Mesenchymal stem cell (in vitro differentiated cells and primary cell): ENCODE results near the gene C6orf132.

Experiments
- DNase-seq: peaks from one replicate; pipeline ENCODE4 v3.0.0-alpha.2; 2013
- H2AFZ ChIP-seq: one replicate; pipeline ENCODE4 v1.6.1; 2013; ENCODE audit warnings: low read depth, mild to moderate bottlenecking, control low read depth, inconsistent platforms, low read length, moderate library complexity
- H2AK5ac ChIP-seq: 2 replicates; pipeline ENCODE4 v1.6.1; 2013; ENCODE audit warnings: low read length, moderate library complexity, mild to moderate bottlenecking, inconsistent platforms; ENCODE audit not compliant: severe bottlenecking
- H2BK120ac ChIP-seq: one replicate; pipeline ENCODE4 v1.6.1; 2013; ENCODE audit warnings: low read depth, mild to moderate bottlenecking, inconsistent platforms, low read length, moderate library complexity
- H2BK12ac ChIP-seq, 2 experiments: one replicate each; pipeline ENCODE4 v1.6.1; 2013; ENCODE audit warnings: inconsistent platforms in 2 of 2, low read length in 2 of 2, mild to moderate bottlenecking in 2 of 2, moderate library complexity in 2 of 2, control low read depth in 1 of 2
- H2BK15ac ChIP-seq: one replicate; pipeline ENCODE4 v1.6.1; 2013; ENCODE audit warnings: mild to moderate bottlenecking, low read depth, inconsistent platforms; ENCODE audit not compliant: poor library complexity, severe bottlenecking
- H2BK5ac ChIP-seq: 2 replicates; pipeline ENCODE4 v1.6.1; 2013; ENCODE audit warnings: low read depth, mild to moderate bottlenecking, low read length, control low read depth, inconsistent platforms; ENCODE audit not compliant: poor library complexity, severe bottlenecking
- H3K14ac ChIP-seq, 2 experiments: one replicate each; pipeline ENCODE4 v1.6.1; 2013; ENCODE audit warnings: inconsistent platforms in 2 of 2, low read length in 2 of 2, control low read depth in 1 of 2, mild to moderate bottlenecking in 1 of 2, moderate library complexity in 1 of 2
- H3K18ac ChIP-seq, 2 experiments: one replicate each; pipeline ENCODE4 v1.6.1; 2013; ENCODE audit warnings: inconsistent platforms in 2 of 2, low read length in 2 of 2, control low read depth in 1 of 2, low read depth in 1 of 2, mild to moderate bottlenecking in 1 of 2
- H3K23ac ChIP-seq, 2 experiments: one replicate each; pipeline ENCODE4 v1.6.1; 2013; ENCODE audit warnings: inconsistent platforms in 2 of 2, low read length in 2 of 2, mild to moderate bottlenecking in 2 of 2, moderate library complexity in 2 of 2, control low read depth in 1 of 2
- H3K27ac ChIP-seq: 2 replicates; pipeline ENCODE4 v1.5.1; 2013; ENCODE audit warnings: mild to moderate bottlenecking, moderate library complexity, low read length, control low read depth, inconsistent platforms; ENCODE audit not compliant: poor library complexity, severe bottlenecking
- H3K27me3 ChIP-seq, 2 experiments: 2 replicates each; pipeline versions ENCODE4 v1.6.1 to v1.7.0; 2013; ENCODE audit warnings: low read length in 2 of 2, mild to moderate bottlenecking in 2 of 2, moderate library complexity in 2 of 2, control low read depth in 1 of 2, inconsistent platforms in 1 of 2; ENCODE audit not compliant: control insufficient read depth in 1 of 2, insufficient read depth in 1 of 2
- H3K36me3 ChIP-seq, 2 experiments: 2 replicates each; pipeline versions ENCODE4 v1.6.1 to v1.7.0; 2013; ENCODE audit warnings: low read length in 2 of 2, control low read depth in 1 of 2, inconsistent platforms in 1 of 2, low read depth in 1 of 2, mild to moderate bottlenecking in 1 of 2; ENCODE audit not compliant: insufficient read depth in 2 of 2, control insufficient read depth in 1 of 2
- H3K4ac ChIP-seq, 2 experiments: one replicate each; pipeline ENCODE4 v1.6.1; 2013; ENCODE audit warnings: inconsistent platforms in 2 of 2, low read length in 2 of 2, mild to moderate bottlenecking in 2 of 2, moderate library complexity in 2 of 2, control low read depth in 1 of 2, low read depth in 1 of 2
- H3K4me1 ChIP-seq: 2 replicates; pipeline ENCODE4 v1.6.1; 2013; ENCODE audit warnings: low read depth, low read length, control low read depth; ENCODE audit not compliant: control insufficient read depth, insufficient read depth
- H3K4me2 ChIP-seq: 2 replicates; pipeline ENCODE4 v1.6.1; 2013; ENCODE audit warnings: low read length, mild to moderate bottlenecking, inconsistent platforms; ENCODE audit not compliant: poor library complexity, severe bottlenecking
- H3K4me3 ChIP-seq, 2 experiments: 2 replicates each; pipeline versions ENCODE4 v1.5.1 to v1.7.0; 2013; ENCODE audit warnings: low read length in 2 of 2, mild to moderate bottlenecking in 2 of 2, control low read depth in 1 of 2, low read depth in 1 of 2; ENCODE audit not compliant: insufficient read depth in 1 of 2
- H3K79me1 ChIP-seq: replicated peaks from 2 replicates; pipeline ENCODE4 v1.6.1; 2013; ENCODE audit warnings: mild to moderate bottlenecking, control low read depth, low read length, inconsistent platforms; ENCODE audit not compliant: poor library complexity, severe bottlenecking
- H3K9ac ChIP-seq: 2 replicates; pipeline ENCODE4 v1.7.0; 2013; ENCODE audit warnings: mild to moderate bottlenecking, low read length, moderate library complexity
- H3K9me3 ChIP-seq: 2 replicates; pipeline ENCODE4 v1.7.0; 2013; ENCODE audit warnings: mild to moderate bottlenecking, low read length; ENCODE audit not compliant: control insufficient read depth
- H4K8ac ChIP-seq: one replicate; pipeline ENCODE4 v1.6.1; 2013; ENCODE audit warnings: inconsistent platforms, mild to moderate bottlenecking, low read length, moderate library complexity
- H4K91ac ChIP-seq: one replicate; pipeline ENCODE4 v1.6.1; 2013; ENCODE audit warnings: mild to moderate bottlenecking, low read length, inconsistent platforms
- WGBS: methylation state at CpG from one replicate; pipeline ENCODE4 v1.1.7; 2013; ENCODE audit warnings: mixed read lengths; 5-methylcytosine and 5-hydroxymethylcytosine counted together

Gene C6orf132

GRCh38 chr6:42136508-42137193 is 5.8 kb downstream of the C6orf132 start:
- no peak overlapping the region for H2BK15ac ChIP-seq
- H3K4me1 ChIP-seq, result peaks cover 43% of the 10 kb centered on the region
- H2AK5ac ChIP-seq, result peak overlapping the region; percentile 86
- H3K4me2 ChIP-seq, result no peak overlapping the region
- H2BK120ac ChIP-seq, result no peak overlapping the region
- H3K4me3 ChIP-seq, result peak overlapping the region in 1 of 2 experiments; percentile 28
- H2BK5ac ChIP-seq, result no peak overlapping the region
- H4K91ac ChIP-seq, result peak overlapping the region; percentile 0
- peaks cover 15% of the 10 kb centered on the region for H3K79me1 ChIP-seq
- H3K4ac ChIP-seq, result peak overlapping the region in 1 of 2 experiments; percentile 40
- no peaks in the 10 kb centered on the region for H3K27me3 ChIP-seq
- DNase-seq, result peak; percentile 71
- peaks cover 0 to 3% of the 10 kb centered on the region in 2 experiments for H3K36me3 ChIP-seq
- H2BK12ac ChIP-seq, result peak overlapping the region in 1 of 2 experiments; percentile 4
- H2AFZ ChIP-seq, result peak overlapping the region; percentile 8
- H3K27ac ChIP-seq, result peak overlapping the region; percentile 66
- peak overlapping the region in 1 of 2 experiments; percentile 1 for H3K14ac ChIP-seq
- no peak overlapping the region for H3K23ac ChIP-seq
- H3K9ac ChIP-seq, result peak overlapping the region; percentile 55
- H3K18ac ChIP-seq, result peak overlapping the region; percentile 22 to 59
- 19% methylated on average over 14 of the region's 14 CpGs for WGBS
- H3K9me3 ChIP-seq, result no peaks in the 10 kb centered on the region
- peak overlapping the region; percentile 30 for H4K8ac ChIP-seq

DNA sequence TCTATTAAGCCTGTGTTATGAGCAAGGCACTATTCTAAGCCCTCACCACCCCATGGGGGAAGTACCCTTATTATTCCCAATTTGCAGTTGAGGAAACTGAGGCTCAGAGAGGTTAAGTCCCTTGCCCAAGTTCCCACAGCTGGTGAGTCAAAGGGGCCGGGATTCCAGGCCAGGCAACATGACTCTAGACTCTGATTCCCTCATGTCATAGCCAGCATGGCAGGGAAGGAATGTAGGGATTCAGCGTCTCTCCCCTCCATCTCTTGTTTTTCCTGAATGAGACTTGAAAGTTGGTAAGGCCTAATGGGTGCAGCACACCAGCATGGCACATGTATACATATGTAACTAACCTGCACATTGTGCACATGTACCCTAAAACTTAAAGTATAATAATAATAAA is 6.7 kb downstream of the C6orf132 start:
- Histone ChIP-seq H3K9ac (no peak overlapping the region), H3K9me3 (no peaks in the 10 kb centered on the region), H2BK120ac (no peak overlapping the region), H2BK12ac (no peak overlapping the region), H3K4me2 (no peak overlapping the region), H3K36me3 (peaks cover 0 to 3% of the 10 kb centered on the region in 2 experiments), H3K27me3 (no peaks in the 10 kb centered on the region), H2BK5ac (no peak overlapping the region), H2AFZ (no peak overlapping the region), H3K14ac (no peak overlapping the region), H3K23ac (no peak overlapping the region), H4K91ac (no peak overlapping the region), H3K4ac (no peak overlapping the region), H2BK15ac (no peak overlapping the region), H3K4me1 (peaks cover 36% of the 10 kb centered on the region), H3K27ac (no peak overlapping the region), H4K8ac (no peak overlapping the region), H3K4me3 (no peak overlapping the region), H2AK5ac (no peak overlapping the region), H3K79me1 (peaks cover 15% of the 10 kb centered on the region), H3K18ac (no peak overlapping the region)
- DNase-seq, result no peak
- 77% methylated on average over 1 of the region's 2 CpGs for WGBS

- 97% methylated on average over 12 of the region's 12 CpGs for WGBS
- Histone ChIP-seq H3K4me3 (no peak overlapping the region), H3K9ac (no peak overlapping the region), H3K4me1 (peaks cover 33% of the 10 kb centered on the region), H3K18ac (no peak overlapping the region), H3K27me3 (no peaks in the 10 kb centered on the region), H3K79me1 (peaks cover 15% of the 10 kb centered on the region), H3K9me3 (no peaks in the 10 kb centered on the region), H4K8ac (no peak overlapping the region), H3K36me3 (peaks cover 0 to 3% of the 10 kb centered on the region in 2 experiments), H3K23ac (no peak overlapping the region), H3K14ac (no peak overlapping the region), H4K91ac (peak overlapping the region; percentile 53), H2AFZ (no peak overlapping the region), H3K27ac (no peak overlapping the region), H2BK15ac (no peak overlapping the region), H2BK12ac (peak overlapping the region in 1 of 2 experiments; percentile 33), H2AK5ac (no peak overlapping the region), H3K4ac (no peak overlapping the region), H2BK120ac (no peak overlapping the region), H3K4me2 (no peak overlapping the region), H2BK5ac (no peak overlapping the region)
- DNase-seq, result no peak
Measured at GRCh38 chr6:42135161-42135560, 7.3 kb downstream of the C6orf132 start.

GRCh38 chr6:42133926-42134325 is 8.5 kb downstream of the C6orf132 start:
- Histone ChIP-seq H3K14ac (no peak overlapping the region), H3K9me3 (no peaks in the 10 kb centered on the region), H2AFZ (no peak overlapping the region), H3K9ac (no peak overlapping the region), H3K27ac (no peak overlapping the region), H4K8ac (no peak overlapping the region), H3K79me1 (peaks cover 18% of the 10 kb centered on the region), H3K4me1 (peaks cover 28% of the 10 kb centered on the region), H2BK15ac (no peak overlapping the region), H3K27me3 (no peaks in the 10 kb centered on the region), H2AK5ac (no peak overlapping the region), H3K18ac (no peak overlapping the region), H4K91ac (no peak overlapping the region), H2BK12ac (no peak overlapping the region), H2BK120ac (no peak overlapping the region), H2BK5ac (no peak overlapping the region), H3K36me3 (peaks cover 0 to 3% of the 10 kb centered on the region in 2 experiments), H3K23ac (no peak overlapping the region), H3K4ac (no peak overlapping the region), H3K4me2 (no peak overlapping the region), H3K4me3 (no peak overlapping the region)
- 98% methylated on average over 4 of the region's 4 CpGs for WGBS
- DNase-seq, result no peak
